GM21576 (cell line): ENCODE measurements around the gene ENPP7.

Source experiments
- ATAC-seq: cut with Tn5 transposase; IDR thresholded peaks from one replicate; pipeline ENCODE4 v1.9.1; 2021; ENCODE audit warnings: mild to moderate bottlenecking, moderate library complexity; ENCODE audit not compliant: unreplicated experiment

ENPP7 gene

DNA sequence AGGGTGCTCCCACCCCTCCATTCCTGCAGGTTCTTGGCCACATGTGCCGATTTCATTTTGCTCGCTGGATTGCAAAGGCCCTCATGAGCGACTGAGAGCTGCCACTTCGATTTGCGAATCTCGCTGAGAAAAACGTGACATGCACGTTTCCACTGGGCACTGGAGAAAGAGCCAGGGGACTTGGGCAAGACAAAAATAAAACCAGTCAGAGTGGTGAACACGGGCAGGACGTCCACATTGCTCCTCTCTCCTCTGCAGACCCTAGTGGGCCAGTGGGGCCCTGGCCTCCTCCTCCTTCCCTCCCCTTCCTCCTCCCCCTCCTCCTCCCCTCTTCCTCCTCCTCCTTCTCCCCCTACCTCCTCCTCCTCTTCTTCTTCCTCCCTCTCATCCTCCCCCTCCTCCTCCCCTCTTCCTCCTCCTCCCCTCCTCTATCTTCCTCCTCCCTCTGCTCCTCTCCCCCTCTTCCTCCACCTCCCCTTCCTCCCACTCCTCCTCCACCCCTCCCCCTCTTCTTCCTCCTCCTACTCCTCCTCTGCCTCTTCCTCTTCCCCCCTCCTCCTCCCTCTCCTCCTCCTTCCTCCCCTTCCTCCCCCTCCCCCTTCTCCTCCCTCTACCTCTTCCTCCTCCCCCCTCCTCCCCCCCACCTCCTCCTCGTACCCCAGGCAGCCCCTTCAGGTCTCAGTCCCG is 28.1 kb upstream of the ENPP7 start:
- no peak for ATAC-seq

DNA sequence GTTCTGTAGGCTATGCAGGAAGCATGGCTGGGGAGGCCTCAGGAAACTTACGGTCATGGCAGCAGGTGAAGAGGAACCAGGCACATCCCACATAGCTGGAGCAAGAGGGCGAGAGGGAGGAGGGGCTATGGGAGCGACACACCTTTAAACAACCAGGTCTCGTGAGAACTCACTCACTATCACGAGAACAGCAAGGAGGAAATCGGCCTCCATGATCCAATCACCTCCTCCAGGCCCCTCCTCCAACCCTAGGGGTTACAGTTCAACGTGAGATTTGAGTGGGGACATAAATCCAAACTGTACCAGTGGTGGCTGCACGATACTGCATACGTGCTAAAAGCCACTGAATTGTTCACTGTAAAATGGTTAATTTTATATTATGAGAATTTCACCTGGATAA is 26.1 kb upstream of the ENPP7 start:
- no peak for ATAC-seq

DNA sequence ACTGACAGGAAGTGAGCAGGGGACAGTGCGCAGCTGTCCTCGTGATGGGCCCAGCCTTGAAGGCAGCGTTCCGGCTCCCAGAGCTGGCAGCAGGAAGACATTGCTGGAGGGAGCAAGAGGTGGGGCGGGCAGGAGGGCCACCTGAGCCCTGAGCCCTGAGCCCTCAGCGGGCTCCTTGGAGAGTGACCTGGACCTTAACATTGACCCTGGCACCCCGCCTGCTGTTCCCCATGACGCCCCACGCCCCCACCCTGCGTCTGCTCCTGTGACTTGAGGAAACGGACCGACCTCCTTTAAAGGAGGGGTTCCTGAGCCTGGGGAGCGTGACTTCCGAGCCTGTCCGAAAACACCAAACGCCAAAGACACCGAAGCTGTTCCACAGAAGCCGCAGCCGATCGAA is 25.1 kb upstream of the ENPP7 start:
- ATAC-seq: no peak

DNA sequence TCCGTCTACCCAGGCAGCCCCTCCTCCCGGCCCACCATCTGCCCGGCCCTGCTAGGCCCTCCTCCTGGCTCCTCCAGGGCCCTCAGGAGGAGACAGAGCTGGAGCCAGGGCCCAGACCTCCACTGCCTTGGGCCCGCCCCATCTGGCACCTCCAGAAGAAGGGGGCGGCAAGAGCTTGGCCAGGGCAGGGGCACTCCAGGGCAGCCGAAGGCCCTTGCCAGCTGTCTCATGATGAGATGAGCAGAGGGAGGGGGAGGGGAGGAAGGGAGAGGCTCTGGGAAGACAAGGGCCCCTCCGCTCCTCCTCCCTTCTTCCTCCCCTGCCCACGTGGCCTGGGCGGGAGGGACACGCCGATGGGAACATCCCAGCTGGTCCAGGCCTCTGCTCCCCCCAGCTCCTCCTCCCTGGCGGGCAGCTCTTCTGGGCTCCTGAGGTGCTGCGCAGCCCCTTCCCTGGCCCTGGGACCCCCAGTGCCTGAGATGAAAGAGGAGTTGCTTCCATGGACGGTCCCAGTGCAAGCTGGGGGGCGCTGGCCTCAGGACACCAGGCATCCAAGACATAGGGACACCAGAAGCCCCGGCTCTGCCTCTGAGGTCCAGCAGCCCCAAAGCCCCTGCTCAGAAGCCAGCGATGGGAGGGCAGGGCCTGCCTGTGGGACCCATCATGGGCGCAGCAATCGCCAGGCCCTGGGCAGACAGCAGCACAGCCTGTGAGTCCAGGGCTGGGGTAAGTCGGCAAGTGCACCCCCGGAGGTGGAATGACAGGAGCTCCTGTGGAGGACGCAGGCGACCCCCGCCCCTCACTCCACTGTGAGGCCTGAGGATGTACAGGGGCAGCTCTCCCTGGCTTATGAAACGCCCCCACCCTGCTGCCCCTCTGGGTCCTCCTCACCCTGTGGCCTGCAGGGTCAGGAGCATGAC is 23.6 kb upstream of the ENPP7 start:
- ATAC-seq: no peak

DNA sequence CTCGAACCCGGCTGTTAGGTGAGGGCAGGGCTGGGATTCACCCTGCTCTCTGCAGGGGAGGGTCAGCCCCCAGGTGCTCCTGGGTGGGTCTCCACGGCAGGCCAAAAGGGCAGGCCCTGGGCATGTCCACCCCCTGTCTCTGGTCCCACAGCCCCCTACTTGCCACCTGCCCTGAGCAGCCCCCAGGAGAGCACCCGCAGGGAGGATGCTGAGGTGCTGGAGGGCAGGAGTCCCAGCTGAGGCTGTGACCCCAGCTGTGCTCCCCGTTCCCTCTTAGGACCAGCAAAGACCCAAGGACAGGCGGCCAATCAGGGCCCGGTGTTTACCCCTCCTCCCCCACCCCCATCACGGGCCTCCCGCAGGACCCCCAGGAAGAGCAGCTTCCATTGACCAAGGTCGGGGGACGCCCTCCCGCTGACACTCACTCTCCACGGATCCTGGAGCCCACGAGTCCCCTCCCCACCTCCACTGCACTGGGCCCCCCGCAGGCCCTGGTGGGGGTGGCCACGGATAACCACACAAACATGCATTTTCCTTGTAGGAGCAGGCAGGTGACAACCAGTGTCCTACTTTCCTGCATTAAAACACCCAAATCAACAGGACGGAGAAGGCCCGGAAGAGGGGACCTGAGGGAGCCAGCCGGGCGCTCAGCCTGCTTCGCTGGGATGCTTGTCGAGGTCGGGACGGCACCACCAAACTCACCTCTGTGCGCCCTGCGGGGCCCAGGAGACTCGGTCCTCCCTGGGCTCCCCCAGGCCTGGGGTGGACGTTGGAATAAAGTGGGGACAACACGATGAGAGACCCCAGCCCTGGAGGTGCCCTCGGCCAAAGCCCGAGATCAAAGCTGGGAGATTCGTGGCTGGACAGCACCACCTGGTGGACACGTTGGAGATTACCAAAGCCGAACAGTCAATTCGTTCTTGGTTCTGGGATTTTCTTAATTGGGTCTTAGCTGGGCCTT is 22.5 kb upstream of the ENPP7 start:
- ATAC-seq: no peak

DNA sequence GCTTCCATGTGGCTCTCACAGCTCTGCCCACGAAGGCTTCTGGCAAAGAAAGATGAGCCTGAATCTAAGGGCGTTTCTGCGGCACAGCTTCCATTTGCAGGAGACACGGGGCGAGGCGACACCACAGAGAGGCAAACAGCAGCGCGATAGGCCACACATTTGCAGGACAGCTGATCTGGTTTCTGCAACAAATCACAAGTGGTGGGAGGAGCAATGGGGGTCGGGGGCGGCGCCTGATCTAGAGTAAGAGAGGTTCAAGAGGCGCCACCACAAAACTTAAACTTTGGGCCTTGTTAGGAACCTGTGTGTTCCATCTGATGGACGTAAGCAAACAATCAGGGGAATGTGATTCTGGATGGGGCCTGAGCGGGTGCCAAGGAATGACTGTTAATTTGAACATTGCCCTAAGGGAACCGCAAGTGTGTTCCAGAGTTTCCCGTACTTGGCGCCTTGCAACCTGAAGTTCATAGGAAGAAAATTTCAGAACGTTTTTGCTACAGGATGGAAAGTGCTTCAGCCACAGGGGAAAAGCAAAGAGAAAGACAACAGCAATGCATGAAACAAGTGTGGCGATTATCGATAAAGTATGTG is 18.9 kb upstream of the ENPP7 start:
- ATAC-seq: no peak

DNA sequence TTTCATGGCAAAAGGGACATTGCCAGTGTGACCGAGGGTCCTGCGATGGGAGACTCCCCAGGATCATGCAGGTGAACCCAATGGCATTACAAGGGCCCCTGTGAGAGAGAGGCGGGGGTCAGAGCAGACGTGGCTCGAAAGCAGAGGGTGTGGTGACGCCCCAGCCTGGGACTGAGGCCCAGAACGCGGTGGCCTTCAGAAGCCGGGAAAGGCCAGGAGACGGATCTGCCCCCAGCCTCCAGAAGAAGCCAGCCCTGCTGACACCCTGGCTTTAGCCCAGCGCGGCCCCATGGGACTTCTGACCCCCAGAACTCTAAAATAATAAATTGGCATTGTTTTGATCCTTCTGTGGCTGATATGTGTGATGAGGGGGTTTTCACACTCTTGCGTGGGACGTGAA is 17.4 kb upstream of the ENPP7 start:
- ATAC-seq: no peak

DNA sequence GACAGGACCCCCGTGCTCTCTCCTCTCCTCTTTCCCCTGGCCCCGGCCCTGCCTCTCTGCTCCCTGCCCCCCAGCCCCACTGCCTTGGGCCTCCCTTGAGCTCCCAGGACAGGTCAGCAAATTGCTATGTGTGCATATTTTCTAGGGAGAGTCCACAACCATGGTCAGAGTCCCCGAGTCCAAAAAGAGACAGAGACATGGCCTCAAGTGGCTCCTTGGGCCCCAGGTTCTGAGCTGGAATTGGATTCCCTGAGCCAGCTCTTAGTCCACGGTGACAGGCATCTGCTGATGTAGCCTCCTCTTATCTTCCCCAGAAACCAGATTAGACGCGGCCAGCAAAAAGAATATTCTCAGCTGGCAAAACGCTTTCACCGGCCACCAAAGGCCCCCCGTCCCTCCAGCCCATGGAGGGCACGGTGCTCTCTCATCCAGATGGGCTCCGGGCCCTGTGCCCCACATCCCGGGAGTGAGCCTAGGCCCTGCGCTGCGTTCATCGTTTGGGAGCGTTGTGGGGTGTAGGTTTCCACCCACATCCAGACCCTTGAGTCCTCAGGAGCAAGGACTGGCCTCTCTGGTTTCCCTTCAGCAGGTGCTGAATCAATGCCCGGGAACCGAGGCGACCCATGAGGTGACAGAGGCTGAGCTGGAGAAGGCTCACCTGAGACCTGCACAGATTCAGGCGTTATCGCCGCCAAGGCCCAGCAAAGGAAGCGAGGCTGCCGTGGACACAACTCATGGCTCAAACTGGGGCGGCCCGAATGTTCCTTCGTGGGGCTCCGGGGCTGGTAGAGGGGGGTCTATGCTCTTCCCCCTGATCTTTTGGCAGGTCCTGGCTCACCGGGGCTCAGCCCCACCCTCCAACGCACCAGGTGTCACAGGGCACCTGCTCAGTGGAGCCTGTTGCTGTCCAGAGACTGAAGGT is 16.3 kb upstream of the ENPP7 start:
- no peak for ATAC-seq

DNA sequence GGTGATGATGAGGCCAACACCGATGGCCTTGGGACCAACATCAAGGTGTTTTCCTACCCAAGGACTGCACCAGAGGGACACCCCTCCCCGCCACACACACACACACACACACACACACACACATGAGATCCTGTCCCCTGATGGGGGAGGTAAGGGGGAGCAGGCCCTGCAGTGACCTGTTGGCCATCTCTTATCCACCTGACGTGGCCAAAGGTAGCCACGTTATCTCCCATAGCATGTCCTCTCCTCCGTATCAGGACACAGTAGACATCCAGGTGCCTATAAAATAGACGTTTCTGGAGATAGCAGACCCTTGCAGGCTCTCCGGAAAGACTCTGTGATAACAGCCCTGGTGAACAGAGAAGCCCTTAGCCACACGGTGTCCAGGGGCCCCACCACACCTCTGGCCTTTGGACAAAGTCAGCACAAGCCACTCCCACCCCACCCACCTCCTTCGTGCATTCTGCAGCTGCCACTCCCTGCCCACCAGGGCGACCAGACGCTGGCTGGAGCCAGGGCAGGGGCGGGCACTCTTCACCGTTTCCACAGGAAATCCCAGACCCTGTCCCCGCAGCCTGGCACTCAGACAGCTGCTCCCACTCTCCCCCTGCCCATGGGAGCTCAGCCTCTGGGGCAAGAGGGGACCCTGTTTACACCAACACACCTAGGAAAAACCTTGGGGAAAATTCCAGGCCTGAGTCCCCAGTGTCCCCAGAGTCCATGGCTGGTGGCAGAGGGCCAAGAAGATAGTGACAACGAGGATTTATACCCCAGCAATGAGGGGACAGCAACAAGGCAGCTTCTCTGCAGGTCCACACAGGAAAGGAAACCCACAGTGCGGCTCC is 15.4 kb upstream of the ENPP7 start:
- no peak for ATAC-seq

DNA sequence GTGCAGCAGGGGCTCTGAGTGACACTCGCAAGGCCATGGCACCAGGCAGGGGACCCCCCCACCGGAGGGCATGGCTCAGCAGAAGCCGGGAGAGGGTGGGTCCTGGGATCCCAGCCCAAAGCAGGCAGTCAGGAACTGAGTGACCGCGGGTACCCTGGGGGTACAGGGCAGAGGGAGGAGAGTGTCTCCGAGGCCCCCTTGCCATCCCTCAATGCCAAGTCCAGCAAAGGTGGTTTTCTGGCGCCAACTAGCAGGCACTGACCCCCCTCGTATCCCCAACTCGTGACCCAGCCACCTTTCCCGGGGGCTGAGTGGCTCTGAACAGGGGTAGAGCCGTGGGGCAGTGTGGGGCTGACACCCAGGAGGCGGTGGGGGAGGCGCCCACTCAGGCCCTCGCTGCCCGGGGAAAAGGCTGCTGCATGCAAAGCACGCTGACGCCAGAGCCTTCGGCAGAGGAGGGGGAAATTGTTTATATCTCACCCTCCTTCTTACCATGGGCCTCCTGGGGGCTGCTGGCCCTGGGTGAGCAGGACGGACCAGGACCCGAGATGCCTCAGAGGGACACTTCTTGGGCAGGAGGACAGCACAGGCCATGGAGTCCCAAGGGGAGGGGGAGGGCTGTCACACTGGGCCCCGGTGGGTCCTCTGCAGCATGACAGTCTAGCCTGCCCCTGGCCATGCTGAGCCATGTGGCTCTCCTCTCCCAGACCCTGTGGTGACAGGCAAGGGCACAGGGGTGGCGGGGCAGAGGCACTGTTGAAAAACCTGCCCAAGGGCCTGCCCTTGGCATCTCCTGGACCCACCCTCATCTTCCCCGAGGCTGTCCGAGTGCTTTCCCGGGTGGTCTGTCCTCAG is 14.6 kb upstream of the ENPP7 start:
- ATAC-seq: no peak

DNA sequence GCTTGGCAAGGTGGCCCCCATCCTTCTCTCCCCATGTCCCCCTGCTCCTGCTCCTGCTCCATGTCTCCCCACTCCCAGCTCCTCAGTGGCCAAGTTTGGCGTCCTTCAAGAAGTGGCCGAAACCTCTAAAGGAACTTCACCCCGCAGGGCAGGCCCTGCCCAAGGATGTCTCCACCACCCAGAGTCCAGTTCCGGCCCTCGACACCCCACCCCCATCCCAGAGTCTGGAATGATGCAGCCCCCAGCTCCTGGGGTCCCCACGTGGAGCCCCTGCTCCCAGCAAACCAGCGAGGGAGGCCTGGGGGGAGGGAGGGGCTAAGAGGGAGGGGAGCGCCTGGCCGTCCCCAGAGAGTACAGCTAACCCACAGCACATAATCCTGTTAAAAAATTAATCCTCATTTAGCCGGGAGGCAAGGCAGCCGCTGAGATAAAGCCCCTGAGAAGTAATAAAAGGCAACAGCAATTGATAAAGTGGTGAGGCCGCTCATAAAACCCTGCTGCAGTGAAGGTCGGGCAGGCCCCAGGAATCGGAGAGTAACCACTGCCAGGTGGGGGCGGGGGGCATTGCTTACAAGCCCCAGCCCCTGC is 9.9 kb upstream of the ENPP7 start:
- ATAC-seq: no peak

DNA sequence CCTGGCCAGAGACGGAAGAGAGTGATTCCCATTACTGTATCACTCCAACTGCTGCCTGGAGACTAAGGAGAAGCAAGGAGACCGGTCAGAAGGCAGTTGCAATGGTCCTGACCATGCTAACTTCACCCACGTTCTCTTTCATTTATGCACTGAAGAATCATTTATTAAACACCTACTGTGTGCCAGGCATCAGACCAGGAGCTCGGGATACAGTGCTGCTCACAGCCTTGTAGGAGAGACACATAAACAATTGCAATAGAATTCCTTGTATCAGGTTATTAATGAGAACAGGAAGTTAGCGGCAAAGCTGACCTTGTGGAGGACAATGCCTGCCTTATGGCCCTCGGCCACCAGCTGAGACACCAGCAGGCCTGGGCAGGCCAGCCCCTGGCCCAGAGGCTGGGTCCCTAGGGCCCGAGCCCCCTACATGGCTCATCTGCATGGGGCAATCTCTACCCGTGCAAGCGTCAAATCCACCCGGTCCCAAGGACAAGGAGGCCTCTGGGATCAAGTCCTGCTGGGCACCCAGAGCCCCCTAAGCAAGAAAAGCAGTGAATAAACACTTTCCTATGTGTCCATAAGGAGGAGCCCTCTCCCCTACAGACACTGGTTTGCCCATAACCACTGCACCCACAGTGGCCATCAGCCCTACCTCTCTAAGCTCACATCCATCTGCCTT is 8.6 kb upstream of the ENPP7 start:
- ATAC-seq: no peak

DNA sequence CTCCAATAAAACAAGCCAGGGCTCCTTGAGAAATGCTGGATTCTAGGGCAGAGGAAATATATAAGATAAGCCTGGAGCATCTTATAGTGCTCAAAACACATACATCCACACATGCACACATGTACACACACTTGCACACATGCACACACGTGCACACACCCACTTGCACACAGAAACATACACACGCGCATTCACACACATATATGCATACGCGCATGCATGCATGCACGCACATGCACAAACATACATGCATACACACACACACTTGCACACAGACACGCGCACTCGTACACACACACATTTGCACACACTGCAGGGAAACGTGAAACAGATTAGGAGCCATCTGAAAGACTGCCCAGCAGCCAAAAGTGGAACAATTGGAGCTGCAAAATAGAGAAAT is 8.0 kb upstream of the ENPP7 start:
- ATAC-seq: no peak

DNA sequence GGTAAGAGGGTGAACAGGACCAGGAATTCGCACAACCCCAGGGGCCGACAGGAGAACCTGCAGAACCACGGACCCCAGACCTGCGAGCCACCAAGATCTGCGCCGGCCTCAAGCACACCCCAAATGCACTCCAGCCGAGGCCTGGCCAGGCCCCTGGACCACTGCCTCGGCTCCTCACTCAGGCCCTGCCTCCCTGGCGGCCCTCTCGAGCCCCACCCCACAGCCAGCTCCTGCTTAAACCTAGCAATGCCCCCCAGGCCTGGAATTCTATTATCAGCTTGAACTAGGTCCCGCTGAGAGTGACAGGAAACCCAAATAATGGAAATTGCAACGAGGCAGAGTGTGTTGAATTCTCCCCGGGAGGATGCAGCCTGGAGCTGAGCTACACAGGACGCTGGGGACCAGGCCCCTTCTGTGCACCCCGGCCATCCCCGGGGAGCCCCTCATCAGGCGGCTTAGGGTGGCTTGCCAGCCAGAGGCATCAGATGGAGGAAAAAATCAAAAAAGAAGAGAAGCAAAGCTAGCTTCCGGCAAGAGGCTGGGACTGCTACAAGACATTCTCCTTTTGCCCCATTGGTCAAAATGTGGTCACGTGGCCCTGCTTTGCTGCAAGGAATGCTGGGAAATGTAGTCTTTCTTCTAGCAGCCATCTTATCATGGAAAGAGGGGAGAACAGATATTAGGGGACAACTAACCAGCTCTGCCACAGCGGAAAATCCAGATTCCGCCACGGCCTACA is 2.4 kb upstream of the ENPP7 start:
- no peak for ATAC-seq

DNA sequence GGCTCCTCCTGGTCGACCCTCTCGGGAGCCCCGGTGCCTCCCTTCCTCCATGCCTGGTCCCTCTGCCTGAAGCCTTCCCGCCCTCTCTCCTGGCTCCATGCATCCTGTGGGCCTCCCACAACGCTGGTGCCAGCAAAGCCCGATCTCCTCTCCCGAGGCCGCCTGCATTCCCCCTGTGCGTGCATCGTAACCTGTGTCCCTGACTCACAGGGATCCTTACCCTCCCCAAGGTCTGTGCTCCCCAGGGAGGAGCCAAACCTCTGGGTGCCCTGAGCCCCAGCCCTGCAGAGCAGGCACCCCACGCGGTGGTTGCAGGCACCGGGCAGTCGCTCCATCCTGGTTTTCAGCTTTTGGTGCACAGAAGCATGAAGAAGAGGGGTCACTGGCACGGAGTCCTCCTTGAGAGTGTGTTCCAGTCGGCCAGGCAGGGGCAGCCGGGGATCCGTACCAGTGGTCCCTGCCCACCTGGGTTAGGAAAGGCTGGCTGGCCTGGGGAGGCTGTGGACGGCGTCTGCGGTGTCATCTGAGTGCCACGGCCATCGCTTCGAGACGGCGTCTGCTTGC is 1.8 kb upstream of the ENPP7 start:
- no peak for ATAC-seq

DNA sequence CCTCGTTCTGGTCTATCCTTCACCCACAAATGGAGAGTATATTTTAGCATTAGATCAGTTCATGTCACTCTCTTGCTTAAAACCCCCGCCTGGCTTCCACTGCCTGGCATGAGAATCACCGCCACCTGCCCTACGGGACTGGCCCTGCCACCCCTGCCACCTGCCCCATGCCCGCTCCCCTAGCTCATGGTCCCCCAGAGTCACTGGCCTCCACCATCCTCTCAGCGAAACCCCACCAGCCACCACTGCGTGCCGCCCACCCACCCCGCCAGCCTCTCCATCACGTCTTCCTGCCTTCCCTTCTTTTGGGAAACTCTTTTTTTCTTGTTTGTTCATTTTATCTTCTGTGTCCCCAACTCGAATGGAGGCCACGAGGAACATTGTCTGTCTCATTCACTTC is 982 bp upstream of the ENPP7 start:
- no peak for ATAC-seq
